Activated gamma-delta T cell treated with Interleukin-2 at 50 U/mL for 16 hours (primary cell): Measurements from ENCODE around the gene IL25.
"Not testable (repeated sequence)": the region's sequence is repeated elsewhere in the genome, so short reads cannot be mapped to it uniquely, and the experiment has no call there.

ENCODE experiments used
- DNase-seq: peaks from one replicate; pipeline ENCODE4 v3.0.0-alpha.2; 2020

Gene IL25

DNA sequence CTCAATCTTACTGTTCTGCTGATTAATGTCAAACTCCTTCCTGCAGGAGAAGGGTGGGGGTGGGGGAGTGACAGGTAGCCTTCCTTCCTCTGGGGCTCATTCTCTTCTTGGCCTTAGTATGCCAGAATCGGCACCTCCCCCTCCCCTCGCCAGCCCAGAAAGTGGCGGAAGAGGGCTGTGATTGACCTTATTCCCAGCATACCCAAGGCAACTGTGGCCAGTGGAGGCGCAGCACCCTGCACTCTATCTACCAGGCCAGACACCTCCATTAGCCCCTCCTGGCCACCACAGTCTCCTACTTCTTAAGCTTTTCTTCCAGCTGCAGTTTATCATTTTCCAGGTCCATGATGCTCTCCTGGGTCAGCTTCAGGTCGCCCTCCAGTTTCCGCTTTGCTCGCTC is 20.0 kb downstream of the IL25 start:
- no peak for DNase-seq

DNA sequence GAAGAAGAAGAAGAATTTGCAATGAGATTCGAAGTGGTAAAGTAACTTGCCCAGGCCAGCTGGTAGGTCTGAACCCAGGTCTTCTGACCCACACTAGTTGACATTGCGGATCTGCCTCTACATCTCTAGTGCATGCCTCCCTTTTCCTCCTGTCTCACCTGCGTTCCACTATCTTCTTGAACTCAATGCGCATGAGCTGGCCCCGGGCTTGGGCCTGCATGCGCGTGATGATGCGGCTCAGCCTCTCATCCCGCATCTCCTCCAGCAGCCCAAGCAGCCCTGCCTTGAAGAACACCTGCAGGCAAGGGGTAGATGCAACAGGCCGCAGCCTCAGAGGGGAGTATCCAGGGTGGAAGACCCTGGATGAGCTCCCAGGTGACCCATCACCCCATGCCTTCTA is 23.5 kb downstream of the IL25 start:
- no peak for DNase-seq

DNA sequence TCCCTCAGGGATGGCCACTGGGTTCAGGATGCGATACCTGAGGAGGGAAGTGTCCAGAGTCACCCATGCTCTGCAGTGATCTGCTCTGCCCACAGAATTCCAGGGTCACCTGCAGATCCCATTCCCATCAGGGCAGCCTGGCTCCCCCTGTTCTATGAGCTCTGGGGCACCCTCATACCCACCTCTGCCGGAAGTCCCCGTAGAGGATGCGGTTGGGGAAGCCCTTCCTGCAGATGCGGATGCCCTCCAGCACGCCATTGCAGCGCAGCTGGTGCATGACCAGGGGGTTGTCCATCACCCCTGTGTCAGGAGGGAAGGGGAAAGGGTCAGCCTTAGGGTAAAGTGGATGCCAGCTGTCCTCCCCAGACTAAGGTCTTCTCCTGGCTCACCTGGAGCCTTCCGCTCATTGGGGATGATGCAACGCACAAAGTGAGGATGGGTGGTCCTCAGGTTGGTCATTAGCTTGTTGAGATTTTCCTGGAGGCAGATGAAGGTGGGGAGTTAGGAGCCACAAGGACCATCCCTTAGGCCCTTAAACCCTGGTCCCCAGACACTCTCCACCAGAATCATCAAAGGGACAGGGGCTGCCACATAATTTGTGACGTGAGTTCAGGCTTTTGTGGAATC is 24.3 kb downstream of the IL25 start:
- DNase-seq = no peak

DNA sequence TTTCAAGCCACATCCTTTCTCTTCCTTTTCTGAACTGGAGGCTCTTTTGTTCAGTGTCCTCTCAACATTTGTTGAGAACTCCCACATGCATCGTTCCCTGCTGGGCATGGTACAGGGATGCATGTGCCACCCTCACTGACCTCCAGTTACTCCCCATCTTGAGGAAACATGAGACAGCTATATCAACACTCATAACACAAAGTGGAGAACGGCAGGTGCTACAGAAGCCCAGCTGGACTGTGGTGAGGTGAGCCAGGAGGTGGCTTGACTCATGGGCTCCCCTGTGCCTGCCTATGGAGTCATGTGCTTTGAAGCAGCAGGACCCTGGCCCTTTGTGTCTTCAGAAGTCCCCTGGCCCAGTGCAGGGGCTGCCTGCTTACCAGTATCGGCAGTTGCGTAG is 25.7 kb downstream of the IL25 start:
- no peak for DNase-seq

DNA sequence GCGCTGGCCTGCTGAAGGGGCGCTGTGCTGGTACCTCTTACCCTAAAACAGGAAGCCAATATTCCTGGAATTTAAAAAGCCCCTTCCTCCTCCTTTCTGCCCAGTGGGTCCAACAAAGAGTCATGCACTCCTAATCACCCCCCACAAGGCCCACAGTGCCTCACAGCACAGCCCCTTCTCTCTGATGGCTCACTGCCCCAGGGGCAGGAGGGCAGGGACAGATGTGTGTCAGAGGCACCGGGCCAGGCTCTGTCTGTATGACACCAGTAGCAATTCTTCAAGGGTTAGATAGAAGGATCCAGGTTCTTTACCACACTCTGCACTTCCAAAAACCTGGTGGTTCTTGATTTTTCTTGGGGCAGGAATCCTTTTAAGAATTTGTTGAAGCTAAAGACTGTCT is 26.5 kb downstream of the IL25 start:
- DNase-seq = no peak

DNA sequence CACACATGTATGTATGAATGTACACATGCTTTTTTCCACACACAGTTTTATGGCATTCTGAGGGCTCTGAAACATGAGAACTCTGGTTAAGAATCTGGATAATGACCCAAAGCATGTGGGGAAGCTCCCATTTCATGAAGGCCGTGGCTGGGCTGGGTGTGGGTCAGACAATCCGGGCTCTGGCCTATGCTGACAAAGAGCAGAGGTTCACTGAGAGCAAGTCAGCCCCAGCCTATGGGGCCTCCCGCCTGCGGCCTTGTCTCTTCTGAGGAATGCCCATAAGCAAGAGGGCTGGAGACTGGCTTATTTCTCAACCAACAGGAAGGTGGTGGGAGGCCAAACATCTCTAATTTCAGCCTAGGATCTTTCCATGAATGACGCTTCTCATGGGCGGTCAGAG is 27.0 kb downstream of the IL25 start:
- DNase-seq = no peak

DNA sequence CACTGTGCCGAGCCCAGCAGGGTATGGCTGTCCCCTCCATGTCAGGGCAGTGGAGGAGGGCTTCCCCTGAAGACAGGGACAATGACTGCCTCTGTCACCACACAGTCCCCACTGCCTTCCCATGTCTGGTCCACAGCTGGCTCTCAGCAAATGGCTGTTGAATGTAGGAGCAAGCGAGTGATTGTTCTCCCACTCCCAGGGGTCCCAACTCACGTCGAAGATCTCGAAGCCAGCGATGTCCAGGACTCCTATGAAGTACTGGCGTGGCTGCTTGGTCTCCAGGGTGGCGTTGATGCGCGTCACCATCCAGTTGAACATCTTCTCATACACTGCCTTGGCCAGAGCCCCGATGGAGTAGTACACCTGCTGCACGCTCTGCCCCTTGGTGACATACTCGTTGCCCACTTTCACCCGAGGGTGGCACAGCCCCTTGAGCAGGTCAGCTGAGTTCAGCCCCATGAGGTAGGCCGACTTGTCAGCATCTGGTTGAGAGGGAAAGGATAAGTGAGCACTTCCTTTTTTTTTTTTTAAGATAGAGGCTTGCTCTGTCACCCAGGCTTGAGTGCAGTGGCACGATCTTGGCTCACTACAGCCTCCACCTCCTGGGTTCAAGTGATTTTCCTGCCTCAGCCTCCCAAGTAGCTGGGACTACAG is 28.0 kb downstream of the IL25 start:
- DNase-seq = not testable (repeated sequence)

DNA sequence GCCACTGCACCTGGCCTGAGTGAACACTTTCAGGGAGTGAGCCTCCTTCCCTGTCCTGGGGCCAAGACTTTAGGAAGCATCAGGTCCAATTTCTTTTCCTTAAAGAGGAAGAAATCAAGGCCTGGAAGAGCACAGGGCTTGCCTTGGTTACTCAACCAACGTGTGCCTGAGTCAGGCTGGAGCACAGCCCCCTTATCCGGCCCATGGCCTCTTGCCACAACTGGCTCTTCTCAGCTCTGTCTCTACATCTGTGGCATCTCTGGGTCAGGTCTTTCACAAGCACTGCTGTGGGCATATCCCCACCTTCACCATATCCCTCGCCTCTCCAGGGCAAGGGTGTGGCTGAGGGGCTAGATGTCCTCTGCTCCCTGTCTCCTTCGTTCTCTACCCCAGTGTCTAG is 28.7 kb downstream of the IL25 start:
- DNase-seq = no peak

DNA sequence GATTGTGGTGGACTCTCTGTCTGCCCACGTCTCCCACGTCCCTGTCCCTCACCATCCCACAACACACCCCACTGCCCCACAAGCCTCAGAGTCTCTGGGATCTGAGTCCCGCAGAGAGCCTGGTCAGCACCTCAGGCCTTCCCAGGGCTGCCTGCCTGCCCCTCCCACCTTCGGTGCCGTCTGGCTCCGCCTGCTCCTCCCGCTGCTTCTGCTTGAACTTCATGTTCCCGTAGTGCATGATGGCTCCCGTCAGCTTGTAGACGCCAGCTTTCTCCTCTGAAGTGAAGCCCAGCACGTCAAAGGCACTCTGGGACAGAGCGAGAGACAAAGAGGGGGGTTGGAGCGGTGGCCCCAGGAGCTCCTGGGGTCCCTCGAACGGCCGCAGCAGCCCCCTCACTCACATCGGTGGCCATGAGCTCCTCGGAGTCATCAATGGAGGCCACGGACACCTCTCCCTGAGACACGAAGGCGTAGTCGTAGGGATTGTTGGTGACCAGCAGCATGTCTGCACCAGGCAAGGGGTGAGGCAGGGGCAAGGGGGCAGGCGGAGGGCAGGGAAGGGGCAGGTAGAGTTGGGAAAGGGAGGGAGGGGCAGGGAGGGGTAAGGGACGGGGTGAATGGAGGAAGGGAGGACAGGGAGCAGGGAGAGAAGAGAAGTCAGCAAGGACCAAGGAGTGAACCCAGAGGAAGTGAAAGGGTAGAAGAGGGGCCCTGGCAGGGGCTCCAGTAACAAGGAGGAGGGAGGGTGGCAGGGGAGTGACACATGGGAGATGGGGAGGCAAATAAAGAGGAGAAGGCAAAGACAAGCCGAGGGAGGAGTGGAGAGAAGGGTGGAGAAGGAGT is 29.9 kb downstream of the IL25 start:
- DNase-seq = no peak

DNA sequence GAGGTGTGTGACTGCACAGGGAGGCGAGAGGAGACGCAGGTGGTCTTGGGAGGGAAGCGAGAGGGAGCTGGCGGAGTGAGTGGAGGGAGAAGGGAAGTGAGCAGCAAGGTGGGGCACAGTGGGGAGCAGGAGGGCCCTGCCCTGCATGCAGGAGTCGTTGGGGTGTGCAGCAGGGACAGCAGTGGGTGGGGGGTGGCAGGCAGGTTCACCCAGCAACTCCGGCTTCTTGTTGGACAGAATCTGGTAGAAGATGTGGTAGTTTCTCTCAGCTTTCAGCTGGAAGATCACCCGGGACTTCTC is 30.5 kb downstream of the IL25 start:
- no peak for DNase-seq

DNA sequence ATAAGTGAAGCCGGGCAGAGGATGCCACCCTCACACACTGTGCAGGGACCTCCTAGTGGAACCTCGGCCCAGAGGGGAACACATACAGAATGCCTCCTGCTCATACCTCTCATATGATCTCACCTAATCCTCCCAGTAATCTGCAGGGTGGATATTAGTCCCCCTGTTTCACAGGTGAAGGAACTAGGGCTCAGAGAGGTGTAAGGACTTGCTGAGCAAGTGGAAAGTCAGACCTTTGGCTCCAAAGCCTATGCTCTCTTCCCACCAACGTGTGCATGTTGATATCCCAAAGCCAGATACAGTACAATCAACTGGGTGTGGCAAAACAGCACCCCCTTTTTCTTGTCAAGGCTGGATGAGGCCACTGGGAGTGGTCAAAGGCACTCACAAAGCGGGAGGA is 31.3 kb downstream of the IL25 start:
- DNase-seq = no peak

DNA sequence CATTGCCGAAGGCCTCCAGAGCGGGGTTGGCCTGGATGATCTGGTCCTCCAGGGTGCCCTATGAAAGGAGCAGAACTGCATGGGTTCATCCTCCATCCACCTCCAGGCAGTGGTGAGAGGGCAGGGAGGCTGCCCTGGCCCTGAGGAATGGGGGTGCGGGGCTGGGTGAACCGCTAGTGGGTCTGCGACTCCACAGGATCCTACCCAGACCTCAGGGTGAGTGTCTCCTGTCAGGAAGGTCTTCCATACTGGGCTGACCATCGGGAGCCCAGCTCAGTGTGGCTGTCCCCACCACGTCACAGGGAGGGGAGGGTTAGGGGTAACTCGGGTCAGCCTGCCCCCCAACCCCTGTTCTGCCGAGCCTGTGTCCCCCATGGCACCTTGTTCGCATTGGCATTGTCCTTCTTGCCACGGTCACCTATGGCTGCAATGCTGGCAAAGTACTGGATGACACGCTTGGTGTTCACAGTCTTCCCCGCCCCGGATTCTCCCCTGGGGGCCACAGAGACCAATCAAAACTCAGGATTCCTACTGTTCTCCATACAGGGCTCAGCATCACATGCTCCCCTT is 31.8 kb downstream of the IL25 start:
- no peak for DNase-seq

DNA sequence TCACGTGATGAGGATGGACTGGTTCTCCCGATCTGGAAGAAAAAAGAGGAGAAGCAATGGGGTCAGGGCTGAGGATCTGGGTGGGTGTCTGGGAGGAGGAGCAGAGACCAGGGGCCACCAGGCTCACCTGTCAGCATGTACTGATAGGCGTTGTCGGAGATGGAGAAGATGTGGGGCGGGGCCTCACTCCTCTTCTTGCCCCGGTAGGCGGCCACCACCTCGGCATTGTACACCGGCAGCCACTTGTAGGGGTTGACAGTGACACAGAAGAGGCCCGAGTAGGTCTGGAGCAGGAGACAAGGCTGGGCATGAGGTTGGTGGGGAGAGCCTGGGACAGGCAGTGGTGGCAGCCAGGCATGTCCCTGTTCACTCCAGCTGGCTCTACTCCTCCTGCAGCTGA is 32.5 kb downstream of the IL25 start:
- DNase-seq = no peak

DNA sequence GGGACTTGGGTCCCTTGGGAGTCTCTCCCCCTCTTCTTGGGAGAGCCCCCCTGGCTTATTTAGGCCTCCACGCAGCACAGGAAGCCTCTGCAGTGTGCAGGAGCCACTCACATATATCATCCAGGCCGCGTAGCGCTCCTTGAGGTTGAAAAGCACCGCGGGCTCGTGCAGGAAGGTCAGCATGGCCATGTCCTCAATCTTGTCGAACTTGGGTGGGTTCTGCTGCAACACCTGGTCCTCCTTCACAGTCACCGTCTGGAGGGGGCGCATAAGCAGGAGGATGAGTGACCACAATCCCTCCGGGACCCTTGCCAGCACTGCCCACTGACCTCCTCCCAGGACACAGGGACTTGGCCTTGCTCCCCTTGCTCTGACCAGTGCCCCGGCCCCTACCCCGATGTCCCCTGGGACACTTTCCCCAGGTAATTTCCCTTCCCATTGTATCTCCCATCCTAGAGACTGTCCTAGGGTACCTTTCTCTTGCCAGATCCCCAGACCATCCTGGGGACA is 33.0 kb downstream of the IL25 start:
- DNase-seq = no peak

DNA sequence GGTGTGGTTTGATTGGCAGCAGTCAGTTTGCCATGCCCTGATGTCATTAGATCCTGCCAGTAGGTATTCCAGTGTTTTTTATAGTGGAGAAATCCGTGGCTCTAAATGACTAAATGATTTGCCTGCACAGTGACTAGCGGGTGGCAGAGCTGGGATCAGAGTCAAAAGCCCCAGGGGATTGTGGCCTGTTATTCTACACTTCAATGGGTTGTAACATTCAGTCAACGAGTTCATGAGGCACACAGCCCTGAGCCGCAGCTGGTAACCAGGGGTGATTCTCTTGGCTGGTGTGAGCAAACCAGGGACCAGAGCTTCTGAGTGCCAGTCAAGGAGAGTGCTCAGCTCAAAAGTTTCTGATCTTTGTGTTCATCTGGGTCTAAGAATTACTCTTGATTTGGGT is 33.6 kb downstream of the IL25 start:
- DNase-seq = no peak

DNA sequence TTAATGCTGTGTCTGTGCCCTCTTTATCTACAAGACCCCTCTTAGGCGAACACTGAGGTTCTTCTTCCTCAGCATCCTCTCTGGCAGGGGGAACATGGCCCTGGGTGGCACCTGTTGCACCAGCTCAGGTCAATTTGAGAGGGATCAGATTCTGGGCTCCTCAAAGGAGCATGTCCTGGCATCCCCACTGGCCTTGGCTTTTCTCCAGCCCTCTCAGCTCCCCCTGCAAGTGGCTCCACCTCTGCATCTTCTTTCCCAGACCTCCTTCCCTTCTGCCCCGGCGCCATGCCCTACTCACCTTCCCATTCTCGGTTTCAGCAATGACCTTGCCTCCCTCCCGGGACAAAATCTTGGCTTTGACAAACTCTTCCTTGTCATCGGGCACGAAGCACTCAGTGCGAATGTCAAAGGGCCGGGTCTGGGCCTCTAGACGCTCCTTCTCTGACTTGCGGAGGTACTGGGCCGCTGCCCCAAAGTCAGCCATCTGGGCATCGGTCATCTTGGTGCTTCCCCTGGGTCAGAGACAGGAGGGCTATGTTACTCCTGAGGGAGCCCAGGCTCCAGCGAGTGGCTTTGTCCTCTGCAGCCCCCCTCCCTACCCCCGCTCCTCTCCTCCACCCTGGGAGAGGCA is 34.2 kb downstream of the IL25 start:
- DNase-seq = no peak

DNA sequence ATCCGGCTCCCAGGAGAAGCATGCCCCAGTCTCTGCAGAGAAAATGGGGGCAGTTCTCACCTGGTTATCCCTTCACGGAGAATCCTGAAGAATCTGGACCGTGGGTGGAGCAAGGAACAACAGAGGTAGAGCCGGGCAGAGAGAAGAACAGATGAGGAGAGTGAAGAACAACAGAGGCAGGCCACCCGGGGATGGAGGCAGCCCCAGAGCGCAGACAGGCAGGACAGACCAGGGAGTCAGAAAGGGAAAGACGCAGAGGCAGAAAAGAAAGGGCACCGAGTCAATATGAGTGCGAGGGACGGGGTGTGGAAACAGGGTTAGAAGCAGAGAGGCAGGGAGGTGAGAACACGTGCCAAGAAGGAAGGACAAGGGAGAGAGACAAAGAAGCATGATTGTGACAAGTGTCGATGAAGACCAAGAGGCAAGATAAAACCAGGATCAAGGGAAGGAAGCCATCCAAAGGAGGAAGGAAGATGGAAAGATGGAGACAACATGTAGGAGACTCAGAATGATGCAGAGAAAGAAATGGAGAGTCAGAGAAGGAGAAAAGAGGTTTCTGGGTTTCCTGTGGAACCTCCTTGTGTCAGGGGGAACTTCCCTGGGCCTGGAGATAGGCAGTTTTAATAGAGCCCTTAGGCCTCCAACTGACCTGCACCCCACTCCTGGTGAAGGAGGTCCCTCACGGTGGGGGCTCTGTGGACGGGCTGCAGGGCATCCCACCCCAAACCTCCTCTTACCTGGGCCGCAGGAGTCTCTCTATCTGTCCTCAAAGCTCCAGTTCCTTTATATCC is 35.1 kb downstream of the IL25 start, which contains the start of gene MYH6:
TSS of gene MYH6 (minus strand) at position 758 of the 791 bp plus-strand sequence. CDS start 1,050 bp downstream, outside the sequence.
- DNase-seq = no peak

DNA sequence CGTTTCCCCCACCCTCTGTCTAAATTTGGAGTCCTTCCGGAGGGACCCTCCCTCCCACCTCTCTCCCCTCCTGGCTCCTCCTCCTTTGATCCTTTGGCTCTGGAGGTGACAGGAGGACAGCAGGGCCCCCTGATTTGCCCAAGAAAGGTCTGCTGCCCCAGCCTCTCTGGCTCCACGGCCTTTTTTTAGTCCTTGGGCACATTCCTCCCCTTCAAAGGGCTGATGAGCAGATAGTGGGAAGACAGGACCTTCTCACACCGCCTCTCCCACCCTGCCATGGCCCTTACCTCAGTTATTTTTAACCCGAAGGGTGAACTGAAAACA is 35.7 kb downstream of the IL25 start:
- DNase-seq = no peak

DNA sequence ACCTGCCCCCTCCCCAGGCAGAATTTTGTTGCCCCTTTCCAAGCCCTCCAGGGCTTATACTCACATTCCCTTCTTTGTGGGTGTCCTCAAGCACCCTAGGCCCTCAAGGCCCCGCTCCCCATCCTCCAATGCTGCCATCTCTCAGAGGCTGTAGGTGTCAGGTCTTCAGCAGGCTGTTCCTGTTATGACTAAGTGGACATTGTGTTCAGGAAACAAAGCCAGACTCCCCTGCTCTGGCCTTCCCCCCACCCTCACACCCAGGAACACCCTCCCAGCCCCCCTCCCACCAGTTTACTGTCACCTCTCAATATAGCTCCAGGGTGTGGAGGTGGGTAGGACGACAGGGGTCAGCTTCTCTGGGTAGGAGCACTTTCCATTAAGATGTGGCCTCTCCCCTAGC is 36.9 kb downstream of the IL25 start:
- no peak for DNase-seq

DNA sequence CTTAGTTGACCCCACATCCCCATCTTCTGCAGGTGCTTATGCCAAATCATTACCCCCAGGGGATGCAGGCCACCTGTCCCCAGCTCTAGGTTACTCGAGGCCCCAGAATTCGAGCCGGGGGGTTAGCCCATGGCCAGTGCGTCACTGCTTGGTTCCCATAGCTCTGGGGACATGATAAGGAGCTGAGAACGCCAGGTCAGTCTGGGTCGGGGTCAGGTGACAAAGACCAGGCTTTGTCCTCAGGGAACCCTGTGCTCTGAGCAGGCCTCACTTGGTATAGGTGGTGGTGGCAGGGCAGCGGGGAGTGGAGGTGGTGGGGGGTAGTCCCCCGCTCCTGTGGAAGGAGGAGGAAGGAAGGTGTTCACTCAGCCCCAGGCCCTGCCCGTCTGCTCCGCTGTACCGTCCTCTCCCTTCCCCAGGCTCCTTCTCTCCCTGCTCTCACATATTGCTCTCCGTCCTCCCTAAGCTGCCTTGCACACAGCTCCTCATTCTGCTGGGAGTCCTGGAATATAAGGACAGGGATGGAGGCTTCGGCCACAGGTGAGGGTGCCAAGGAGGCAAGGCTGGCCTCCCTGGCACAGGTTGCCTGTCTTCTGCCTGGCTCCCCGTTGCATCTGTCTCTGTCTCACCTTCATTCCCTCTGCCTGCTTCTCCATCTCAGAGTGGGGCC is 37.5 kb downstream of the IL25 start:
- DNase-seq = no peak

DNA sequence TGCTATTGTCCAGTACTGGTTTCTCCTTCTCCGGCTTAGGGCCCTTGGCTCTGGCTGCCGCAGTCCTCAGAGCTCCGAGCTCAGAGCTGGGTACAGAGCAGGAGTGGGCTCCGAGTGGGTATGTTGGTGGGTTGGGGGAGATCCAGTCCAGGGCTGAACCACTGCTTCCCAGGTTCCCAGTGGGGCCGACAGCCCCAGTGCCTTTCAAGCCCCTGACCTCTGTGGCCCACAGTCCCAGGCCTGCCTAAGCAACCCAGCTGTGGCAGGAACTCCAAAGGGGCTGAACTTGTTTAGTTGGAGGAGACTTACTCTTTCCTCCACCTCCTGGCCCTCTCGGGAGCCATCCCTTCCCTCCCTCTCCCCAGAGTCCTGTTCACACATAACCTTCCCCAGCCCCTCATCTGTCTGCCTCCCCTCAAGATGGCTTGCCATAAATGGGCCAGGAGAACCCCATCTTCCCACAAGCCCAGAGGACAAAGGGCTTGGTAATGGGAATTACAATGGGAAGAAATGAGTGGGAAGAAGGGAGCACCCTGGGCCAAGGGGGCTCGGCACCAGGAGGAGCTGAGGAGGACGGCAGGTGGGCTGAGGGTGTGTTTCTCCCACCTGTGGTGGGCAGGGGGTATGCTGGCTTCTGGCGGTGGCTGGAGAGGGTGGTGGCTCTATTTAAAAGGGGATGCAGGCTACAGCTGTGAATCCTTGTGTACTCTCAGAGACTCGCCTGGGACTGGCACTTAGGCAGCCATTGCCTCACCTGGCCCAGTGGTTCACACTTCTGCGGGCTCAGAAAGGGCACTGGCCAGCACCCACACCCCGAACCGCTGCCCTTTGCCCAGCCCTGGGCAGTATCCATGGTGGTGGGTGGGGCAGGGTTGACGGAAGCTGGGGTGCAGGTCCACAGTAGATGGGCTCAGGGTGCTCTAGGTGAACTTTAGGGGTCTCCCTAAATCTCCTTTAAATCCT is 39.2 kb downstream of the IL25 start:
- no peak for DNase-seq
